GM10266 (cell line): ENCODE measurements around the gene ACOT11.

Source experiments
- DNase-seq: peaks from one replicate; pipeline ENCODE4 v3.0.0; 2012; ENCODE audit errors: extremely low spot score
- TF ChIP-seq, protein P1 (sequence below): IDR thresholded peaks from 2 replicates; pipeline ENCODE4 v1.5.1; 2012; ENCODE audit warnings: mild to moderate bottlenecking, low read depth; ENCODE audit not compliant: control insufficient read depth, insufficient read depth; ENCODE audit errors: missing control alignments

Gene ACOT11

DNA sequence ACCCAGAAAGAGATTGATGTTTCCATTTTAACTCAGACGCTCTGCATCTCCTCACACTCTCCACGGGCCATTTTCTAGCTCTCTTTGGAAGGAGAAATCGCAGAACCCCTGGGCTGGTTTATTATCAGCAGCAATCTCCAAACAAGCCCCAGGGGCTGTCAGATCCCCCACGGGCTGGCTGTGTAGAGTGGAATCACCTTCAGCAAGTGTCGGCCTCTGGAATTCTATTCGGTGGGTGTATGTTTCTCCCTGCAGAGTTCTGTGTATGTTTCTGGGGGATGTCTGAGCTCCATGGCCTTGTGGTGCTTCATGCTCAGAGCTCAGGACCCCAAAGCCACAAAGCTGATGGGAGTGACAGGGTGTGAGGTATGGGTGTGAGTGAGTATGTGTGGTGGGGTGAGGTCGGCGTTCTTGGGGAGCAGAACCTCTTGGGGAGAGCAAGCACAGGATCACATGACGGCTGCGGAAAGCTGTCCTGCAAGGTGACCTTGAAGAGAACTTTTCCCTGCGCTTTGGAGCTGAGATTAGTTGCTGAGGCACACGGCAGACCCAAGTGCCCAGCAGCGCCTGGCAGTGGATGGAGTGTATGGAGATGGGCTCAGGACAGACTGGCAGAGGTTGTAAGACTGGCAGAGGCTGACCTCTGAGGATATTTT is 489 bp downstream of the ACOT11 start:
- DNase-seq = no peak
- TF ChIP-seq, protein P1, sequence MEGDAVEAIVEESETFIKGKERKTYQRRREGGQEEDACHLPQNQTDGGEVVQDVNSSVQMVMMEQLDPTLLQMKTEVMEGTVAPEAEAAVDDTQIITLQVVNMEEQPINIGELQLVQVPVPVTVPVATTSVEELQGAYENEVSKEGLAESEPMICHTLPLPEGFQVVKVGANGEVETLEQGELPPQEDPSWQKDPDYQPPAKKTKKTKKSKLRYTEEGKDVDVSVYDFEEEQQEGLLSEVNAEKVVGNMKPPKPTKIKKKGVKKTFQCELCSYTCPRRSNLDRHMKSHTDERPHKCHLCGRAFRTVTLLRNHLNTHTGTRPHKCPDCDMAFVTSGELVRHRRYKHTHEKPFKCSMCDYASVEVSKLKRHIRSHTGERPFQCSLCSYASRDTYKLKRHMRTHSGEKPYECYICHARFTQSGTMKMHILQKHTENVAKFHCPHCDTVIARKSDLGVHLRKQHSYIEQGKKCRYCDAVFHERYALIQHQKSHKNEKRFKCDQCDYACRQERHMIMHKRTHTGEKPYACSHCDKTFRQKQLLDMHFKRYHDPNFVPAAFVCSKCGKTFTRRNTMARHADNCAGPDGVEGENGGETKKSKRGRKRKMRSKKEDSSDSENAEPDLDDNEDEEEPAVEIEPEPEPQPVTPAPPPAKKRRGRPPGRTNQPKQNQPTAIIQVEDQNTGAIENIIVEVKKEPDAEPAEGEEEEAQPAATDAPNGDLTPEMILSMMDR = no peak

DNA sequence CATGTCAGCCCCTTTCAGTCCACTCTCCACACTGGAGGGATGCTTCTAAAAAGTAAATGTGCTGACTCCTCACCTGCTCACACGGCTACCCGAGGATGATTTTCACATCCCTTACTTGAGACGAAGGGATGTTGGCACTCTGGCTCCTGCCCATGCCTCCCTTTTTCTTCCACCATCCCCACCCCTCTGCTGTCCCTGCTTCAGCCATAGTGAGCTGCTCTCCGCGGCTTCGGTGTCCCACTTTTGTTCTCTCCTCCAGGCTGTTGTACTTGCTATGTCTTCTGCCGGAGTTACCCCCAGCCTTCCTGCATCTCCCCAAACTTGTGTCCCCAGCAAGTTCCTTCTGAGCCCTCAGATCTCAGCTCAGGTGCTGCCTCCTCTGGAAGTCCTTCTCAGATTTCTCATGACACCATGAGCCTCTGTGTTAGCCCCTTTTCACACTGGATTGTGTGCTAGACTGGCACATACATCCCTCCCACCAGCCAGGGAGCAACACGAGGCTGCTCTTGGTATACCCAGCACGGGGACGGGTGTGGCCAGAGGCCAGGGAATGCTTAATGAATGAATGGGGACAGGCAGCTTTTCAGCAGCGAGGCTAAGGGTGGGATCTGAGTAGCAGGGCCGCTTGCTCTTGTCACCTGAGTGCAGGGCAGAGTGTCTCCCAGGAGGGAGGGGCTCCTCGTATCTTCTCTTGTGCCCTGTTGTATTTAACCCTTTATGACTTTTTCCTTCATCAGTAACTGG is 1.3 kb downstream of the ACOT11 start:
- DNase-seq = no peak
- TF ChIP-seq, protein P1 = no peak

DNA sequence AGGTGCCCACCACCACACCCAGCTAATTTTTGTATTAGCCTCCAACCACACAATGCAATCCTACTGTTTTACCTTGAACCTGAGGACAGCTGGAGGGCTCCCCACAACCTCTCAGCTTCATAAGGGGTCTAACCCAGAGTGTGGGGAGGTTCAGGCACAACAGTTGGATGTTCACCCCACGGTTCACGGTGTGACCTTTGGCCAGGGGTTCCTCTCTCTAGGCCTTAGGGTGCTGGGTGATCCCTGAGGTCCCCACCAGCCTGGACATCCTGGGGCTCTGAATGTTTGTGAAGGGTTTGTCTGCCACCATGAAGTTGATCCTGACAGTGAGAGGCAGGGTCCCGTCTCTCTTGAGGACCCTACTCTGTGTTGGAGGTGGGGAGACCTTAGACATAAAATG is 3.9 kb downstream of the ACOT11 start:
- DNase-seq = peak; percentile 5
- TF ChIP-seq, protein P1 = no peak

DNA sequence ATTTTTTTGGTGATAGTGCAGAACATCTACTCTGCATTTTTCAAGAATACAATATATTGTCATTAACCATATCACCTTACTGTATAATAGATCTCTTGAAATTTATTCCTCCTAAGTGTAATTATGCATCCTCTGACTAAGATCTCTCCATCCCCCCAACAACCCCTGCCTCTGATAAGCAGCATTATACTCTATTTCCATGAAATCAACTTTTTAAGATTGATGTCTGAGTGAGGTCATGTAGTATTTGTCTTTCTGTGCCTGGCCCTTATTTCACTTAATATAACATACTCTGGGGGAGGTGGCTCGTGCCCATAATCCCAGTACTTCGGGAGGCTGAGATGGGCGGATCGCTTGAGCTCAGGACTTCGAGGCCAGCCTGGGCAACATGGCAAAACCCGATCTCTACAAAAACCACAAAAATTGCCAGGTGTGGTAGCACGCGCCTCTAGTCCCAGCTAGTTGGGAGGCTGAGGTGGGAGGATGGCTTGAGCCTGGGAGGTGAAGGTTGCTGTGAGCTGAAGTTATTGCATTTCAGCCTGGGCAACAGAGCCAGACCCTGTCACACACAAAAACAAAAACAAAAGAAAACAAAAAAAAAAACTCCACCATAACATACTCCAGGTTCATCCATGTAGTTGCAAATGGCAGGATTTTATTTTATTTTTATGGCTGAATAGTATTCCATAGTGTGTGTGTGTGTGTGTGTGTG is 5.7 kb downstream of the ACOT11 start:
- TF ChIP-seq, protein P1 = no peak
- no peak for DNase-seq

DNA sequence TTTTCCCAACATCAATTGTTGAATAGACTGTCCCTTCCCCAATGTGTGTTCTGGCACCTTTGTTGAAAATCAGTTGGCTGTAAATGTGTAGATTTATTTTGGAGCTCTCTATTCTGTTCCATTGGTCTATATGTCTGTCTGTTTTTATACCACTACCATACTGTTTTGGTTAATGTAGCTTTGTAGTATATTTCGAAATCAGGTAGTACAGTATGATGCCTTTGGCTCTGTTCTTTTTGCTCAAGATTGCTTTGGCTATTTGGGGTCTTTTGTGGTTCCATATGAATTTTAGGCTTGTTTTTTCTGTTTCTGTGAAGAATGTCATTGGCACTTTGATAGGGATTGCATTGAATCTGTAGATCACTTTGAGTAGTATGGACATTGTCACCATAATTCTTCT is 8.1 kb downstream of the ACOT11 start:
- TF ChIP-seq, protein P1 = no peak
- no peak for DNase-seq

DNA sequence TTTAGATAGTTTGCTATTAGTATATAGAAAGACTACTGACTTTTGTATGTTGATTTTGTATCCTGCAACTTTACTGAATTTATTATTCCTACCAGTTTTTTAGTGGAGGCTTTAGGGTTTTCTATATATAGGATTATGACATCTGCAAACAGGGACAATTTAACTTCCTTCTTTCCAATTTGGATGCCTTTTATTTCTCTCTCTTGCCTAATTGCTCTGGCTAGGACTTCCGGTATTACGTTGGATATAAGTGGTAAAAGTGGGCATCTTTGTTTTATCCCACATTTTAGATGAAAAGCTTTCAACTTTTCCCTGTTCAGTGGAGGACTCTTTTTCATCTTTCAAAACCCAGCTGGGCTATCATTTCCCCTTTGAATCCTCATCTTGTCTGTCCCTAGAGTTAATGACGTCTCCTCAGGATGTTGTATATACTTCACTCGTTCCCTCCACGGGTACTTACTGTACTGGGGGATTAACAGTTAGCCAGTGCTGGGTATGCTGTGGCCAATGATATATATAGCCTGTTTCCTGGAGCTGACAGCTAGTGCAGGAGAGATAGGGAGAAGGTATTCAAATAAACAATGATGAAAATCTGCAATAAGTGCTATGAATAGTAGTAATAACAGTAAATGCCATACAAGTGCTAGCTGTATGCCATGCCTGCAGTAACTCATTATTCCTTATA is 9.8 kb downstream of the ACOT11 start:
- TF ChIP-seq, protein P1 = no peak
- no peak for DNase-seq
